Natural killer cell (primary cell): Measurements from ENCODE around the gene SPOCK1. TPM values are rescaled to one million over a fixed set of nuclear protein-coding genes. Genes with fewer than 3 reads are reported as not detected.

Experiments used
- ATAC-seq, 3 donors: fragments of 150-1000 bp in 2 of 3; fragments of 200-7000 bp in 1 of 3; cut with Tn5 transposase; 1 replicate in 1 of 3; 2 replicates in 2 of 3; pipeline ENCODE4 v1.10.0; 2021; ENCODE audit warnings: mild to moderate bottlenecking in 2 of 3, moderate library complexity in 2 of 3
- DNase-seq, 2 donors: peaks; one replicate each; pipeline versions ENCODE4 v3.0.0 to v3.0.0-alpha.2; 2013 to 2021; ENCODE audit warnings: mixed read lengths in 1 of 2
- H3K27ac ChIP-seq: one replicate; pipeline ENCODE4 v1.5.1; 2013; ENCODE audit warnings: mild to moderate bottlenecking, low read length
- H3K27me3 ChIP-seq: one replicate; pipeline ENCODE4 v1.6.1; 2013; ENCODE audit warnings: low read length; ENCODE audit not compliant: control insufficient read depth, insufficient read depth
- H3K36me3 ChIP-seq: one replicate; pipeline ENCODE4 v1.6.1; 2013; ENCODE audit warnings: low read length; ENCODE audit not compliant: control insufficient read depth, insufficient read depth
- H3K4me1 ChIP-seq: one replicate; pipeline ENCODE4 v1.6.1; 2013; ENCODE audit warnings: low read length; ENCODE audit not compliant: control insufficient read depth, insufficient read depth
- H3K4me3 ChIP-seq: one replicate; pipeline ENCODE4 v1.5.1; 2013; ENCODE audit warnings: low read length
- H3K9me3 ChIP-seq: one replicate; pipeline ENCODE4 v1.6.1; 2013; ENCODE audit warnings: low read length; ENCODE audit not compliant: control insufficient read depth, insufficient read depth
- H3K27ac Mint-ChIP-seq, 2 donors: one replicate each; pipeline ENCODE4 v1.8.0; 2022; ENCODE audit warnings: mild to moderate bottlenecking in 2 of 2, mixed read lengths in 2 of 2, moderate library complexity in 1 of 2
- H3K27me3 Mint-ChIP-seq, 2 donors: one replicate each; pipeline ENCODE4 v1.8.0; 2022; ENCODE audit warnings: low read depth in 2 of 2, mixed read lengths in 2 of 2
- H3K36me3 Mint-ChIP-seq: one replicate; pipeline ENCODE4 v1.8.0; 2022; ENCODE audit warnings: mixed read lengths
- H3K4me1 Mint-ChIP-seq, 2 donors: one replicate each; pipeline ENCODE4 v1.8.0; 2022; ENCODE audit warnings: mixed read lengths in 2 of 2
- H3K4me3 Mint-ChIP-seq: one replicate; pipeline ENCODE4 v1.8.0; 2022; ENCODE audit warnings: mild to moderate bottlenecking, moderate library complexity, mixed read lengths
- H3K9me3 Mint-ChIP-seq, 2 donors: one replicate each; pipeline ENCODE4 v1.8.0; 2022; ENCODE audit warnings: mixed read lengths in 2 of 2
- WGBS: methylation state at CpG from one replicate; pipeline ENCODE4 v1.1.7; 2013; ENCODE audit warnings: missing lambda C conversion rate; ENCODE audit not compliant: insufficient coverage; 5-methylcytosine and 5-hydroxymethylcytosine counted together
- intact Hi-C: fragments of 100-400 bp; cut with micrococcal nuclease; formaldehyde crosslinking; loops from one replicate; pipeline ENCODE4 v1.14.2; 2022
- total RNA-seq, 4 donors: library from RNA; stranded (reverse); fragments of 120-200 nt in 1 of 4; gene quantifications; one replicate each; pipeline versions ENCODE4 v1.2.3 to v1.2.4, GENCODE V29; 2013 to 2022
- TF ChIP-seq, protein P1 (sequence below): fragments of 200-600 bp; IDR thresholded peaks from one replicate; pipeline ENCODE4 v1.8.0; 2022; ENCODE audit warnings: antibody characterized with exemption

Gene SPOCK1
- total RNA-seq, 3 donors from 2014 or later (not counting 1 experiment from before 2014, with no cell fraction given) = 0.09 to 1.6 (median 0.61) TPM

- Mint-ChIP-seq H3K4me3 (no peak overlapping the region), H3K27me3 (no peaks in the 10 kb centered on the region), H3K27ac (no peak overlapping the region), H3K36me3 (no peaks in the 10 kb centered on the region), H3K4me1 (no peaks in the 10 kb centered on the region), H3K9me3 (peaks cover 0 to 3% of the 10 kb centered on the region in 2 donors)
- ATAC-seq = no peak
- Histone ChIP-seq H3K4me1 (no peaks in the 10 kb centered on the region), H3K27ac (no peak overlapping the region), H3K4me3 (no peak overlapping the region), H3K36me3 (no peaks in the 10 kb centered on the region), H3K9me3 (no peaks in the 10 kb centered on the region), H3K27me3 (no peaks in the 10 kb centered on the region)
- intact Hi-C loops = no loop called here
- no peak for DNase-seq
- TF ChIP-seq, protein P1, sequence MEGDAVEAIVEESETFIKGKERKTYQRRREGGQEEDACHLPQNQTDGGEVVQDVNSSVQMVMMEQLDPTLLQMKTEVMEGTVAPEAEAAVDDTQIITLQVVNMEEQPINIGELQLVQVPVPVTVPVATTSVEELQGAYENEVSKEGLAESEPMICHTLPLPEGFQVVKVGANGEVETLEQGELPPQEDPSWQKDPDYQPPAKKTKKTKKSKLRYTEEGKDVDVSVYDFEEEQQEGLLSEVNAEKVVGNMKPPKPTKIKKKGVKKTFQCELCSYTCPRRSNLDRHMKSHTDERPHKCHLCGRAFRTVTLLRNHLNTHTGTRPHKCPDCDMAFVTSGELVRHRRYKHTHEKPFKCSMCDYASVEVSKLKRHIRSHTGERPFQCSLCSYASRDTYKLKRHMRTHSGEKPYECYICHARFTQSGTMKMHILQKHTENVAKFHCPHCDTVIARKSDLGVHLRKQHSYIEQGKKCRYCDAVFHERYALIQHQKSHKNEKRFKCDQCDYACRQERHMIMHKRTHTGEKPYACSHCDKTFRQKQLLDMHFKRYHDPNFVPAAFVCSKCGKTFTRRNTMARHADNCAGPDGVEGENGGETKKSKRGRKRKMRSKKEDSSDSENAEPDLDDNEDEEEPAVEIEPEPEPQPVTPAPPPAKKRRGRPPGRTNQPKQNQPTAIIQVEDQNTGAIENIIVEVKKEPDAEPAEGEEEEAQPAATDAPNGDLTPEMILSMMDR = no peak
- 50% methylated on average over 1 of the region's 2 CpGs for WGBS
Measured at GRCh38 chr5:137214446-137215189, 284.5 kb downstream of the SPOCK1 start.

DNA sequence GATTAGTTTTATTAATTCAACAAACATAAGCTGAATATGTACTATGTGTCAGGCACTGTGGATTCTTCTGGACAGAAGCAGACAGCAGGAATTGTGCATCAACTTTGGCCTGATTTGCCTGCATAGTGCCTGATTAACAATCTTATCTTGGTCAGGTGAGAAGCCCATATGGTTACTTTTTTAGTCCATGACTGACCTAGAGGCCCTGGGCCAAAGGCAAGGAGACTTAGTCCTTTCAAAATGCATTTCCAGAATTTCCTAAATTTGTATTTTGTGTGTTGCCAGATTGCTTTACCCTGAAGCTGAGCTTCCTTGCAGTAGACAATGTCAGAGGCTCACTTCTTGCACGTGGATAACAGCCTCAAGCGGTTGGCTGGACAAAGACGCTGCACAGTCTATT is 286.7 kb downstream of the SPOCK1 start:
- H3K27ac Mint-ChIP-seq = no peak overlapping the region
- no peak overlapping the region for H3K4me3 Mint-ChIP-seq
- no peaks in the 10 kb centered on the region for H3K27me3 ChIP-seq
- no peak for ATAC-seq
- H3K27ac ChIP-seq = no peak overlapping the region
- TF ChIP-seq, protein P1 = no peak
- no peaks in the 10 kb centered on the region for H3K36me3 Mint-ChIP-seq
- no peaks in the 10 kb centered on the region for H3K9me3 ChIP-seq
- H3K9me3 Mint-ChIP-seq = peaks cover 0 to 3% of the 10 kb centered on the region in 2 donors
- H3K4me3 ChIP-seq = no peak overlapping the region
- no peaks in the 10 kb centered on the region for H3K4me1 Mint-ChIP-seq
- no peak for DNase-seq
- 91% methylated on average over 3 of the region's 3 CpGs for WGBS
- H3K27me3 Mint-ChIP-seq = no peaks in the 10 kb centered on the region
- no peaks in the 10 kb centered on the region for H3K36me3 ChIP-seq
- no peaks in the 10 kb centered on the region for H3K4me1 ChIP-seq
- intact Hi-C loops = no loop called here

DNA sequence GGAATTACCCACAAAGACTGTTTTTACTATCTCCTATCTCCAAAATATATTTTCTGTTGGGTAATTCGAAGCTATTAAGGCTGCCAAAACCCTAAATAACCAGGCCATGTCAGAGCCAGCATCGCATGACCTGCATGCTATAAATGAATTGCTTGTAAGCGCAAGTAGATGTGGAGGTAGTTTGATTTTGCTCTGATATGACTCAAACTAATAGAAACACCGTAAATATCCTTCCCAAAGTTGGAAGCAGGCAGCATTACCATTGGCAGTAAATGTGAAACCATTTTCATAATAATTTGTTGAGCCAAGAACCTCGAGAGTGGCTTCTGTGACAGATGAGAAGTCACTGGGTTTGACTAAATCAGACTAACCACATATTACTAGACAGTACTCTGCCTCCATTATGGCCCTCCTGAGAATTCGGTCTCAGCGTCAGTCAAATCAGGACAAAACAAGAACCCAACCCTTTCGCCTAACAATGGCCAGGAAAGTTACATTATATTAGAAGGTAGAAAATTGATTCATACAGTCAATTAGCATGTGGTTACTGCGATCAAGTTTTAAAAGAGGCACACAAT is 289.8 kb downstream of the SPOCK1 start:
- no peaks in the 10 kb centered on the region for H3K36me3 Mint-ChIP-seq
- no peak overlapping the region for H3K4me3 ChIP-seq
- H3K27me3 Mint-ChIP-seq = no peaks in the 10 kb centered on the region
- H3K36me3 ChIP-seq = no peaks in the 10 kb centered on the region
- H3K4me3 Mint-ChIP-seq = no peak overlapping the region
- no peak overlapping the region for H3K27ac Mint-ChIP-seq
- no peaks in the 10 kb centered on the region for H3K27me3 ChIP-seq
- TF ChIP-seq, protein P1 = no peak
- no peaks in the 10 kb centered on the region for H3K4me1 ChIP-seq
- DNase-seq (no peak), ATAC-seq (no peak)
- intact Hi-C loops = no loop called here
- peaks cover 0 to 2% of the 10 kb centered on the region in 2 donors for H3K9me3 Mint-ChIP-seq
- H3K4me1 Mint-ChIP-seq = no peaks in the 10 kb centered on the region
- no peak overlapping the region for H3K27ac ChIP-seq
- WGBS = 77% methylated on average over 7 of the region's 9 CpGs
- H3K9me3 ChIP-seq = no peaks in the 10 kb centered on the region
